ENCODE measurements around the gene CMTM7. TPM values are rescaled to one million over a fixed set of nuclear protein-coding genes. Genes with fewer than 3 reads are reported as not detected.

Gene CMTM7
- polyA plus RNA-seq, 3 donors, result 100 to 148 (median 146) TPM

- no peak for DNase-seq
- peaks cover 11 to 22% of the 10 kb centered on the region in 2 donors for H3K36me3 Mint-ChIP-seq
- peaks cover 99% of the 10 kb centered on the region for H3K79me2 ChIP-seq (ENCODE audit: insufficient read depth, low read length)
These were observed 21.2 kb downstream of the CMTM7 start for GRCh38 chr3:32412887-32413286.

GRCh38 chr3:32413845-32414521, 22.3 kb downstream of the CMTM7 start:
- H4K20me1 ChIP-seq (ENCODE audit: insufficient read depth, low read length), result peaks cover 55% of the 10 kb centered on the region
- no peak for TF ChIP-seq CTCF (IDR thresholded peaks at IDR 0.05)
- H3K27me3 ChIP-seq (ENCODE audit: control insufficient read depth in 2 of 2, insufficient read depth in 2 of 2, low read length in 2 of 2), result no peaks in the 10 kb centered on the region
- peak overlapping the region; percentile 7 to 69 for H3K4me3 Mint-ChIP-seq
- no peak overlapping the region for H2AFZ ChIP-seq (ENCODE audit: insufficient read depth, low read depth, low read length, poor library complexity, severe bottlenecking)
- no peaks in the 10 kb centered on the region for H3K36me3 ChIP-seq (replicated peaks in 1 of 2; ENCODE audit: control insufficient read depth in 1 of 2, insufficient read depth in 2 of 2, low read length in 2 of 2)
- H3K36me3 Mint-ChIP-seq, result peaks cover 11 to 26% of the 10 kb centered on the region in 2 donors
- no peaks in the 10 kb centered on the region for H3K9me3 Mint-ChIP-seq
- H3K27ac ChIP-seq (ENCODE audit: low read depth in 1 of 2, low read length in 2 of 2), result peak overlapping the region; percentile 40 to 85
- DNase-seq, result no peak
- peaks cover 44 to 50% of the 10 kb centered on the region in 2 donors for H3K4me1 ChIP-seq (ENCODE audit: control insufficient read depth in 1 of 2, insufficient read depth in 2 of 2, low read length in 2 of 2)
- peaks cover 100% of the 10 kb centered on the region for H3K79me2 ChIP-seq (ENCODE audit: insufficient read depth, low read length)
- intact Hi-C loops (cut with micrococcal nuclease), result no loop called here
- H3K27me3 Mint-ChIP-seq (ENCODE audit: low read depth in 3 of 3), result peaks cover 0 to 2% (median 0%) of the 10 kb centered on the region in 3 donors
- H3K4me2 ChIP-seq (replicated peaks; ENCODE audit: extremely low read depth, low read length, poor library complexity, severe bottlenecking), result peak overlapping the region; percentile 46
- 100% methylated on average over 4 of the region's 10 CpGs for WGBS (ENCODE audit: insufficient coverage)
- peak overlapping the region; percentile 29 for H3K9ac ChIP-seq (ENCODE audit: insufficient read depth, low read length, poor library complexity, severe bottlenecking)
- H3K9me3 ChIP-seq (replicated peaks in 1 of 2; ENCODE audit: control insufficient read depth in 1 of 2, insufficient read depth in 1 of 2, low read length in 2 of 2), result no peaks in the 10 kb centered on the region
- peak overlapping the region in 1 of 3 experiments; percentile 51 for H3K4me3 ChIP-seq (replicated peaks in 1 of 3; ENCODE audit: low read depth in 2 of 3, low read length in 3 of 3)
- peak overlapping the region; percentile 85 to 89 (median 87) for H3K27ac Mint-ChIP-seq
- H3K4me1 Mint-ChIP-seq, result peaks cover 66% of the 10 kb centered on the region

More at GRCh38 chr3:32412887-32413286, 21.2 kb downstream of the CMTM7 start:
- H3K4me1 Mint-ChIP-seq, result peaks cover 70% of the 10 kb centered on the region
- no peak overlapping the region for H3K4me3 Mint-ChIP-seq
- H3K9me3 ChIP-seq (replicated peaks in 1 of 2; ENCODE audit: control insufficient read depth in 1 of 2, insufficient read depth in 1 of 2, low read length in 2 of 2), result no peaks in the 10 kb centered on the region
- H3K4me2 ChIP-seq (replicated peaks; ENCODE audit: extremely low read depth, low read length, poor library complexity, severe bottlenecking), result no peak overlapping the region
- H3K27me3 ChIP-seq (ENCODE audit: control insufficient read depth in 2 of 2, insufficient read depth in 2 of 2, low read length in 2 of 2), result no peaks in the 10 kb centered on the region
- H4K20me1 ChIP-seq (ENCODE audit: insufficient read depth, low read length), result peaks cover 54% of the 10 kb centered on the region
- no peaks in the 10 kb centered on the region for H3K9me3 Mint-ChIP-seq
- H3K4me1 ChIP-seq (ENCODE audit: control insufficient read depth in 1 of 2, insufficient read depth in 2 of 2, low read length in 2 of 2), result peaks cover 55 to 56% of the 10 kb centered on the region in 2 donors
- H3K27me3 Mint-ChIP-seq (ENCODE audit: low read depth in 3 of 3), result peaks cover 0 to 2% (median 0%) of the 10 kb centered on the region in 3 donors
- intact Hi-C loops (cut with micrococcal nuclease), result no loop called here
- WGBS (ENCODE audit: insufficient coverage), result no CpG with 5 or more reads among the region's 3 CpGs
- H3K9ac ChIP-seq (ENCODE audit: insufficient read depth, low read length, poor library complexity, severe bottlenecking), result no peak overlapping the region
- peak overlapping the region in 1 of 2 donors; percentile 85 for H3K27ac ChIP-seq (ENCODE audit: low read depth in 1 of 2, low read length in 2 of 2)
- no peak overlapping the region for H3K4me3 ChIP-seq (replicated peaks in 1 of 3; ENCODE audit: low read depth in 2 of 3, low read length in 3 of 3)
- H2AFZ ChIP-seq (ENCODE audit: insufficient read depth, low read depth, low read length, poor library complexity, severe bottlenecking), result no peak overlapping the region
- peak overlapping the region in 1 of 7 donors; percentile 15 for H3K27ac Mint-ChIP-seq
- TF ChIP-seq CTCF (IDR thresholded peaks at IDR 0.05), result no peak
- no peaks in the 10 kb centered on the region for H3K36me3 ChIP-seq (replicated peaks in 1 of 2; ENCODE audit: control insufficient read depth in 1 of 2, insufficient read depth in 2 of 2, low read length in 2 of 2)
